ENCODE data around the gene EARS2.

EARS2 gene

GRCh38 chr16:23501291-23501690 lies 55.9 kb downstream of the EARS2 start:
- no peak for TF ChIP-seq CTCF (IDR thresholded peaks at IDR 0.05; ENCODE audit: low read depth, low read length, missing control alignments)
- DNase-seq (ENCODE audit: low read depth) = no peak
- no peak overlapping the region for H3K4me3 ChIP-seq (ENCODE audit: low read depth, low read length)

GRCh38 chr16:23500862-23501225 lies 56.3 kb downstream of the EARS2 start:
- no peak for TF ChIP-seq CTCF (IDR thresholded peaks at IDR 0.05; ENCODE audit: low read depth, low read length, missing control alignments)
- DNase-seq (ENCODE audit: low read depth) = no peak

GRCh38 chr16:23500212-23500861 lies 56.8 kb downstream of the EARS2 start:
- DNase-seq (ENCODE audit: low read depth) = no peak
- H3K4me3 ChIP-seq (ENCODE audit: low read depth, low read length) = no peak overlapping the region
- TF ChIP-seq CTCF (IDR thresholded peaks at IDR 0.05; ENCODE audit: low read depth, low read length, missing control alignments) = no peak

More at GRCh38 chr16:23500862-23501225, 56.3 kb downstream of the EARS2 start:
- no peak overlapping the region for H3K4me3 ChIP-seq (ENCODE audit: low read depth, low read length)

- H3K4me3 ChIP-seq (ENCODE audit: low read depth, low read length) = no peak overlapping the region
- no peak for DNase-seq (ENCODE audit: low read depth)
- TF ChIP-seq CTCF (IDR thresholded peaks at IDR 0.05; ENCODE audit: low read depth, low read length, missing control alignments) = no peak
These were observed 57.3 kb downstream of the EARS2 start for GRCh38 chr16:23499801-23500200.

- DNase-seq (ENCODE audit: low read depth) = no peak
- no peak for TF ChIP-seq CTCF (IDR thresholded peaks at IDR 0.05; ENCODE audit: low read depth, low read length, missing control alignments)
- no peak overlapping the region for H3K4me3 ChIP-seq (ENCODE audit: low read depth, low read length)
These were observed 58.3 kb downstream of the EARS2 start for GRCh38 chr16:23498863-23499262.

- DNase-seq (ENCODE audit: low read depth) = no peak
- TF ChIP-seq CTCF (IDR thresholded peaks at IDR 0.05; ENCODE audit: low read depth, low read length, missing control alignments) = no peak
- H3K4me3 ChIP-seq (ENCODE audit: low read depth, low read length) = no peak overlapping the region
These were observed 59.6 kb downstream of the EARS2 start for GRCh38 chr16:23497543-23497868.

- no peak for DNase-seq (ENCODE audit: low read depth)
- TF ChIP-seq CTCF (IDR thresholded peaks at IDR 0.05; ENCODE audit: low read depth, low read length, missing control alignments) = no peak
- no peak overlapping the region for H3K4me3 ChIP-seq (ENCODE audit: low read depth, low read length)
These were observed 60.2 kb downstream of the EARS2 start for GRCh38 chr16:23496821-23497542.

Data from GM12864 (cell line).